Vagina (tissue), 2 donors: ENCODE measurements around the gene LRAT.

ENCODE experiments used
- POLR2A ChIP-seq, 2 donors: fragments of 450-650 bp; IDR thresholded peaks; one replicate each; pipeline ENCODE4 v1.6.1; 2017; ENCODE audit warnings: antibody characterized with exemption in 2 of 2, mild to moderate bottlenecking in 2 of 2, moderate library complexity in 2 of 2
- TF ChIP-seq, protein P1 (sequence below), 3 experiments: fragments of 450-650 bp in 2 of 3; fragments of 200-600 bp in 1 of 3; sonication (generic) in 1 of 3; IDR thresholded peaks; one replicate each; pipeline ENCODE4 v1.5.1; 2017 to 2019; ENCODE audit warnings: antibody characterized with exemption in 3 of 3, mild to moderate bottlenecking in 2 of 3, moderate library complexity in 2 of 3

DNA sequence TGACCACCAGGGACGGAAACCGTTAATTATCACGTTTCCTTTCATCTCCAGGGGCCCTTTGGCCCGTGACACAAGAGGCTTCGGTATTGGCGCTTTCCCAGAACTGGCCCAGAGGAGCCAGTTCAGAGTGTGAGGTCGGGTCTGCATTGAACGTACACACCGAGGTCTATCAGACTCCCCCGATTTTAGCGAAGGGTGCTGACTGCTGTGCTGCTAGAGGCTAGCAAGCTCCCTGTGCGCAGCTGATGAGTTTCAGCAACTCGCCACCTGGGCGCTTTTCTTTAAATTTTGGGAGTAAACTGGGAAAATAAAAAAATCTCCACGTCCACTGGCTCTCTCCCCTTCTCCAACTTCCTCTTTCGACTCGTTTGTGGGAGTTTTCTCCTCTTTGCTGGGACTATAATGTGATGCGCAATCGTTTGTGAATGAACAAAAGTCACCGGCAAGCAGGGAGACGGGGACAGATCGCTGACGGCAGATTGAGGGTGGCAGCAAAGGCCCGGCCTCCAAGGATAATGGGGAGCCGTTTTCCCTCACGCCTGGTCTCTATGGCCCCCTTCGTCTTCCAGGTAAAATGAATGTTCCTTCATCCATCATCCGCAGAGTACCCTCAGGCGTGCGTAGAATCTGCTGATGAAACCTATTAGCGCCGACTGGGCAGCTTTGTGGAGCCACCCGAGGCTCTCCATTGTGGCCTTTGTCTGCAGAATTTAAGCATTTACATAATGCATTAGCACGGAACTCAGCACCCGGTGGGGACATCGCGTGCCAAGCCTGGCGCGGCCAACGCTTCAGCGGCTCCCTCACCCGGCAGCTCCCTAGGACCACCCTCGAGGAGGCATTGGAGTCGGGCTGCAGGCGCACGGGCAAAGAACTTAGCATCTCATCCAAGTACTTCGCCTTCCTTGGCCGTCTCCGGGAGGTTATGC, 1.6 kb upstream of the LRAT start:
- TF ChIP-seq, protein P1, sequence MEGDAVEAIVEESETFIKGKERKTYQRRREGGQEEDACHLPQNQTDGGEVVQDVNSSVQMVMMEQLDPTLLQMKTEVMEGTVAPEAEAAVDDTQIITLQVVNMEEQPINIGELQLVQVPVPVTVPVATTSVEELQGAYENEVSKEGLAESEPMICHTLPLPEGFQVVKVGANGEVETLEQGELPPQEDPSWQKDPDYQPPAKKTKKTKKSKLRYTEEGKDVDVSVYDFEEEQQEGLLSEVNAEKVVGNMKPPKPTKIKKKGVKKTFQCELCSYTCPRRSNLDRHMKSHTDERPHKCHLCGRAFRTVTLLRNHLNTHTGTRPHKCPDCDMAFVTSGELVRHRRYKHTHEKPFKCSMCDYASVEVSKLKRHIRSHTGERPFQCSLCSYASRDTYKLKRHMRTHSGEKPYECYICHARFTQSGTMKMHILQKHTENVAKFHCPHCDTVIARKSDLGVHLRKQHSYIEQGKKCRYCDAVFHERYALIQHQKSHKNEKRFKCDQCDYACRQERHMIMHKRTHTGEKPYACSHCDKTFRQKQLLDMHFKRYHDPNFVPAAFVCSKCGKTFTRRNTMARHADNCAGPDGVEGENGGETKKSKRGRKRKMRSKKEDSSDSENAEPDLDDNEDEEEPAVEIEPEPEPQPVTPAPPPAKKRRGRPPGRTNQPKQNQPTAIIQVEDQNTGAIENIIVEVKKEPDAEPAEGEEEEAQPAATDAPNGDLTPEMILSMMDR (IDR thresholded peaks at IDR 0.05), result no peak
- no peak for TF ChIP-seq POLR2A (IDR thresholded peaks at IDR 0.05)
